IMR-90 (cell line): ENCODE data around the gene LNP1. TPM values are rescaled to one million over a fixed set of nuclear protein-coding genes. Genes with fewer than 3 reads are reported as not detected.

Experiments used
- ATAC-seq: fragments of 200-7000 bp; cut with Tn5 transposase; 2 replicates; pipeline ENCODE4 v1.9.1; 2020; ENCODE audit warnings: low read depth, mild to moderate bottlenecking, moderate library complexity
- BruUV-seq: library from RNA; stranded (reverse); fragments of 400-500 nt; replicated peaks from 2 replicates; lab custom pipeline; 2021; lab: Mats Ljungman, UMichigan
- CTCF ChIA-PET: fragments of 300-600 bp; formaldehyde crosslinking; extraction: SDS; loops from one replicate; lab custom pipeline; 2021; ENCODE audit warnings: antibody characterized with exemption; lab: Yijun Ruan, JAX
- POLR2A ChIA-PET: fragments of 300-600 bp; sonication (Branson Sonifier 250); formaldehyde crosslinking; loops from one replicate; lab custom pipeline; 2022; ENCODE audit warnings: antibody characterized with exemption; ENCODE audit not compliant: unreplicated experiment; lab: Charles Lee
- DNase-seq: peaks from one replicate; pipeline ENCODE4 v3.0.0; 2013
- H2AFZ ChIP-seq: replicated peaks from 2 replicates; pipeline ENCODE3; 2013; ENCODE audit warnings: low read length, mild to moderate bottlenecking; ENCODE audit not compliant: poor library complexity
- H2AK5ac ChIP-seq: 2 replicates; pipeline ENCODE4 v1.6.1; 2013; ENCODE audit warnings: low read depth, low read length, inconsistent platforms
- H2AK9ac ChIP-seq: replicated peaks from 2 replicates; pipeline ENCODE3; 2013; ENCODE audit warnings: mild to moderate bottlenecking, low read depth, low read length, moderate library complexity; ENCODE audit not compliant: poor library complexity
- H2BK120ac ChIP-seq: 2 replicates; pipeline ENCODE4 v1.6.1; 2013; ENCODE audit warnings: low read depth, low read length, inconsistent platforms
- H2BK15ac ChIP-seq: 3 replicates; pipeline ENCODE4 v1.6.1; 2013; ENCODE audit warnings: low read depth, low read length, inconsistent platforms
- H2BK20ac ChIP-seq: 2 replicates; pipeline ENCODE4 v1.6.1; 2013; ENCODE audit warnings: low read depth, mild to moderate bottlenecking, inconsistent platforms, low read length, moderate library complexity
- H2BK5ac ChIP-seq: 2 replicates; pipeline ENCODE4 v1.6.1; 2013; ENCODE audit warnings: mild to moderate bottlenecking, low read depth, low read length, inconsistent platforms; ENCODE audit not compliant: poor library complexity, severe bottlenecking
- H3K14ac ChIP-seq: replicated peaks from 2 replicates; pipeline ENCODE4 v1.6.1; 2013; ENCODE audit warnings: low read depth, low read length, inconsistent platforms
- H3K18ac ChIP-seq: 2 replicates; pipeline ENCODE4 v1.6.1; 2013; ENCODE audit warnings: low read depth, low read length, control low read depth
- H3K23ac ChIP-seq: 2 replicates; pipeline ENCODE4 v1.6.1; 2013; ENCODE audit warnings: low read depth, low read length, inconsistent platforms
- H3K27ac ChIP-seq: 2 replicates; pipeline ENCODE4 v1.5.1; 2013; ENCODE audit warnings: mild to moderate bottlenecking, control low read depth, low read length; ENCODE audit not compliant: insufficient read depth
- H3K27me3 ChIP-seq: 2 replicates; pipeline ENCODE4 v1.6.1; 2013; ENCODE audit warnings: low read length; ENCODE audit not compliant: control insufficient read depth, insufficient read depth
- H3K36me3 ChIP-seq: 2 replicates; pipeline ENCODE4 v1.6.1; 2013; ENCODE audit warnings: low read length, mixed read lengths; ENCODE audit not compliant: control insufficient read depth, insufficient read depth
- H3K4ac ChIP-seq: 2 replicates; pipeline ENCODE4 v1.6.1; 2013; ENCODE audit warnings: low read depth, low read length, inconsistent platforms
- H3K4me1 ChIP-seq: 2 replicates; pipeline ENCODE4 v1.6.1; 2013; ENCODE audit warnings: low read length, mixed read lengths; ENCODE audit not compliant: control insufficient read depth, insufficient read depth
- H3K4me2 ChIP-seq: 2 replicates; pipeline ENCODE4 v1.6.1; 2013; ENCODE audit warnings: low read depth, mild to moderate bottlenecking, control low read depth, low read length, moderate library complexity
- H3K4me3 ChIP-seq: 2 replicates; pipeline ENCODE4 v1.5.1; 2013; ENCODE audit warnings: low read depth, mild to moderate bottlenecking, control low read depth, low read length, moderate library complexity; ENCODE audit not compliant: insufficient read depth
- H3K56ac ChIP-seq: 2 replicates; pipeline ENCODE4 v1.6.1; 2013; ENCODE audit warnings: low read length, inconsistent platforms; ENCODE audit not compliant: insufficient read depth; ENCODE audit errors: extremely low read depth
- H3K79me1 ChIP-seq, 2 experiments: 2 replicates each; pipeline ENCODE4 v1.6.1; 2013; ENCODE audit warnings: low read length in 2 of 2, inconsistent platforms in 1 of 2, low read depth in 1 of 2
- H3K9ac ChIP-seq: 2 replicates; pipeline ENCODE4 v1.6.1; 2013; ENCODE audit warnings: low read depth, low read length, control low read depth
- H3K9me1 ChIP-seq: 2 replicates; pipeline ENCODE4 v1.6.1; 2013; ENCODE audit warnings: low read length, inconsistent platforms; ENCODE audit not compliant: insufficient read depth
- H3K9me3 ChIP-seq: 2 replicates; pipeline ENCODE4 v1.6.1; 2013; ENCODE audit warnings: low read length; ENCODE audit not compliant: control insufficient read depth, insufficient read depth
- H4K20me1 ChIP-seq: 2 replicates; pipeline ENCODE4 v1.6.1; 2013; ENCODE audit warnings: low read length, inconsistent platforms; ENCODE audit not compliant: insufficient read depth
- H4K5ac ChIP-seq: 2 replicates; pipeline ENCODE4 v1.6.1; 2013; ENCODE audit warnings: mild to moderate bottlenecking, low read depth, low read length, control low read depth
- H4K8ac ChIP-seq, 2 experiments: 2 replicates each; pipeline ENCODE4 v1.6.1; 2013; ENCODE audit warnings: low read depth in 2 of 2, low read length in 2 of 2, control low read depth in 1 of 2, inconsistent platforms in 1 of 2
- H4K91ac ChIP-seq: 2 replicates; pipeline ENCODE4 v1.6.1; 2013; ENCODE audit warnings: low read depth, low read length, inconsistent platforms; ENCODE audit not compliant: insufficient read depth
- BHLHE40 ChIP-seq: fragments of 150-350 bp; IDR thresholded peaks from 2 replicates; pipeline ENCODE4 v1.6.1; 2016; ENCODE audit warnings: mild to moderate bottlenecking, low read depth, low read length
- CHD1 ChIP-seq: IDR thresholded peaks from 2 replicates; pipeline ENCODE4 v1.6.1; 2012; ENCODE audit warnings: low read depth, low read length, improper control_type of control experiment
- FOS ChIP-seq: fragments of 150-350 bp; IDR thresholded peaks from 2 replicates; pipeline ENCODE4 v1.6.1; 2016; ENCODE audit warnings: low read depth, low read length
- MAFK ChIP-seq: IDR thresholded peaks from 2 replicates; pipeline ENCODE4 v1.6.1; 2012; ENCODE audit warnings: low read depth, low read length, improper control_type of control experiment
- POLR2A ChIP-seq: IDR thresholded peaks from 2 replicates; pipeline ENCODE4 v1.6.1; 2012; ENCODE audit warnings: mild to moderate bottlenecking, low read depth, low read length
- RFX5 ChIP-seq: IDR thresholded peaks from 2 replicates; pipeline ENCODE4 v1.8.0; 2012; ENCODE audit warnings: low read depth, mild to moderate bottlenecking, low read length, moderate library complexity
- WGBS, 2 experiments: methylation state at CpG; one replicate each; pipeline versions ENCODE4 v1.1.5 to v1.1.7; 2013; ENCODE audit warnings: missing lambda C conversion rate in 2 of 2; ENCODE audit not compliant: insufficient read length in 1 of 2; ENCODE audit errors: extremely low coverage in 2 of 2; 5-methylcytosine and 5-hydroxymethylcytosine counted together
- dilution Hi-C: fragments of 300-500 bp; cut with HindIII; formaldehyde crosslinking; loops from one replicate; pipeline ENCODE4 v1.14.3; 2018; ENCODE audit warnings: low sequenced_read_pairs; ENCODE audit not compliant: unreplicated experiment
- in situ Hi-C: fragments of 300-500 bp; cut with MboI; formaldehyde crosslinking; loops from 3 replicates; pipeline ENCODE4 v1.14.3; 2019; ENCODE audit warnings: low sequenced_read_pairs, inconsistent platforms, mixed read lengths
- intact Hi-C: fragments of 100-400 bp; cut with micrococcal nuclease; formaldehyde crosslinking; loops from 2 replicates; pipeline ENCODE4 v1.10.0; 2022
- polyA plus RNA-seq, 3 experiments: library from polyadenylated mRNA; depleted of rRNA; stranded (reverse); fragments of >200 nt; gene quantifications; 2 replicates each; pipeline ENCODE4 v1.2.3, GENCODE V29; 2012; ENCODE audit warnings: low replicate concordance in 1 of 3
- total RNA-seq: library from RNA; depleted of rRNA; stranded (reverse); fragments of >200 nt; gene quantifications from 2 replicates; pipeline ENCODE4 v1.2.3, GENCODE V29; 2012
- TF ChIP-seq, protein P1 (sequence below): conservative IDR thresholded peaks from 2 replicates; pipeline ENCODE4 v1.5.1; 2012; ENCODE audit warnings: mild to moderate bottlenecking, low read depth, low read length, improper control_type of control experiment
- TF ChIP-seq, protein P2 (sequence below): fragments of 150-350 bp; IDR thresholded peaks from 2 replicates; pipeline ENCODE4 v1.6.1; 2017; ENCODE audit warnings: mild to moderate bottlenecking, antibody characterized with exemption, low read length, low read depth

Gene LNP1
- total and polyA plus RNA-seq, 2 of the 4 experiments (the other 2 are of a cell fraction), result 2.2 to 2.4 TPM

DNA sequence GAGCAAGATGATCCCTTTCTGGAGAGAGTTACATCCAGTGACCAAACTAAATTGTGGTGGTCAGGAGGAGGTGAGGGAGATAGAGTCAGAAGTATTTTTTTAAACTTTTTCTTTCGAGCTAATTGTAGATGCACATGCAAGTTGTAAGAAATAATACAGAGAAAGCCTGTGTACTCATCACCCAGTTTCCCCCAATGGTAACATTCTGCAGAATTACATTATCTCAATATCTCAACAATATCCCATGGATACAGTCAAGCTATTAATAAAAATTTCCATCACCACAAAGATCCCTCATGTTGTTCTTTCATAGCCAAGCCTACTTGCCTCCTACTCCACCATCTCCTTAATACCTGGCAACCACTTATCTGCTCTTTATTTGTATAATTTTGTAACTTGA lies 87.8 kb downstream of the LNP1 start:
- H3K4ac ChIP-seq, result no peak overlapping the region
- no peak overlapping the region for H3K9ac ChIP-seq
- no peak overlapping the region for H2BK15ac ChIP-seq
- no peaks in the 10 kb centered on the region for H3K36me3 ChIP-seq
- H4K91ac ChIP-seq, result no peak overlapping the region
- no peak overlapping the region for H2BK120ac ChIP-seq
- ChIA-PET CTCF (interaction anchor here (0.6 kb wide), 1 partner anchor 18 kb away, joined by 3 read pairs; no protein-coding TSS in a partner anchor), POLR2A (no interaction called here)
- peaks cover 3% of the 10 kb centered on the region; the same call in 1 of the 2 replicates for H3K4me1 ChIP-seq
- ATAC-seq (no peak), DNase-seq (no peak)
- H3K18ac ChIP-seq, result no peak overlapping the region
- TF ChIP-seq MAFK (no peak), POLR2A (no peak), RFX5 (no peak), FOS (no peak), CHD1 (no peak), BHLHE40 (no peak)
- TF ChIP-seq, protein P1, sequence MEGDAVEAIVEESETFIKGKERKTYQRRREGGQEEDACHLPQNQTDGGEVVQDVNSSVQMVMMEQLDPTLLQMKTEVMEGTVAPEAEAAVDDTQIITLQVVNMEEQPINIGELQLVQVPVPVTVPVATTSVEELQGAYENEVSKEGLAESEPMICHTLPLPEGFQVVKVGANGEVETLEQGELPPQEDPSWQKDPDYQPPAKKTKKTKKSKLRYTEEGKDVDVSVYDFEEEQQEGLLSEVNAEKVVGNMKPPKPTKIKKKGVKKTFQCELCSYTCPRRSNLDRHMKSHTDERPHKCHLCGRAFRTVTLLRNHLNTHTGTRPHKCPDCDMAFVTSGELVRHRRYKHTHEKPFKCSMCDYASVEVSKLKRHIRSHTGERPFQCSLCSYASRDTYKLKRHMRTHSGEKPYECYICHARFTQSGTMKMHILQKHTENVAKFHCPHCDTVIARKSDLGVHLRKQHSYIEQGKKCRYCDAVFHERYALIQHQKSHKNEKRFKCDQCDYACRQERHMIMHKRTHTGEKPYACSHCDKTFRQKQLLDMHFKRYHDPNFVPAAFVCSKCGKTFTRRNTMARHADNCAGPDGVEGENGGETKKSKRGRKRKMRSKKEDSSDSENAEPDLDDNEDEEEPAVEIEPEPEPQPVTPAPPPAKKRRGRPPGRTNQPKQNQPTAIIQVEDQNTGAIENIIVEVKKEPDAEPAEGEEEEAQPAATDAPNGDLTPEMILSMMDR, result no peak
- TF ChIP-seq, protein P2, sequence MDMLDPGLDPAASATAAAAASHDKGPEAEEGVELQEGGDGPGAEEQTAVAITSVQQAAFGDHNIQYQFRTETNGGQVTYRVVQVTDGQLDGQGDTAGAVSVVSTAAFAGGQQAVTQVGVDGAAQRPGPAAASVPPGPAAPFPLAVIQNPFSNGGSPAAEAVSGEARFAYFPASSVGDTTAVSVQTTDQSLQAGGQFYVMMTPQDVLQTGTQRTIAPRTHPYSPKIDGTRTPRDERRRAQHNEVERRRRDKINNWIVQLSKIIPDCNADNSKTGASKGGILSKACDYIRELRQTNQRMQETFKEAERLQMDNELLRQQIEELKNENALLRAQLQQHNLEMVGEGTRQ, result no peak
- BruUV-seq, result no TSS peak
- peaks cover 7% of the 10 kb centered on the region; the same call in 1 of the 2 replicates for H3K27me3 ChIP-seq
- no CpG with 5 or more reads among the region's 1 CpG for WGBS, 2 experiments
- no peak overlapping the region for H3K56ac ChIP-seq
- no peak overlapping the region for H2BK20ac ChIP-seq
- H3K14ac ChIP-seq, result no peak overlapping the region
- no peak overlapping the region for H2AK9ac ChIP-seq
- dilution Hi-C loops (no loop called here), in situ Hi-C loops (no loop called here), intact Hi-C loops (no loop called here)
- H2BK5ac ChIP-seq, result no peak overlapping the region
- H3K79me1 ChIP-seq, result 0 out of 4 replicates have a peak, but pooled peaks cover 0 to 7% of the 10 kb centered on the region in 2 experiments
- no peak overlapping the region for H2AFZ ChIP-seq
- H3K23ac ChIP-seq, result no peak overlapping the region
- no peak overlapping the region for H3K4me2 ChIP-seq
- no peak overlapping the region for H3K27ac ChIP-seq
- no peak overlapping the region for H2AK5ac ChIP-seq
- no peaks in the 10 kb centered on the region for H3K9me3 ChIP-seq
- H4K5ac ChIP-seq, result no peak overlapping the region
- H4K8ac ChIP-seq, result no peak overlapping the region
- H4K20me1 ChIP-seq, result no peaks in the 10 kb centered on the region
- H3K9me1 ChIP-seq, result no peaks in the 10 kb centered on the region
- no peak overlapping the region for H3K4me3 ChIP-seq
